NCI-H2029 treated with DMSO at 0.1 percent for 48 hours (cell line): ENCODE data around the gene SLC22A1.

Source experiments
- DNase-seq: peaks from one replicate; lab custom pipeline; 2025; lab: John Stamatoyannopoulos, UW

SLC22A1 gene

GRCh38 chr6:160173806-160174527 is 52.4 kb downstream of the SLC22A1 start:
- DNase-seq = no peak

GRCh38 chr6:160174681-160175080 is 53.1 kb downstream of the SLC22A1 start:
- DNase-seq = no peak

GRCh38 chr6:160177220-160177619 is 55.6 kb downstream of the SLC22A1 start:
- DNase-seq = no peak

GRCh38 chr6:160178271-160178670 is 56.7 kb downstream of the SLC22A1 start:
- DNase-seq = no peak

GRCh38 chr6:160180706-160181105 is 59.1 kb downstream of the SLC22A1 start:
- DNase-seq = no peak

- DNase-seq = no peak
These were observed 67.2 kb downstream of the SLC22A1 start for GRCh38 chr6:160188773-160189172.

- no peak for DNase-seq
These were observed 68.5 kb downstream of the SLC22A1 start for GRCh38 chr6:160190081-160190480.

GRCh38 chr6:160190973-160191372 is 69.4 kb downstream of the SLC22A1 start:
- no peak for DNase-seq

- DNase-seq = no peak
These were observed 71.2 kb downstream of the SLC22A1 start for GRCh38 chr6:160192840-160193239.

- no peak for DNase-seq
These were observed 73.2 kb downstream of the SLC22A1 start for GRCh38 chr6:160194808-160195207.

GRCh38 chr6:160197662-160198061 is 76.0 kb downstream of the SLC22A1 start:
- no peak for DNase-seq

- no peak for DNase-seq
These were observed 77.1 kb downstream of the SLC22A1 start for GRCh38 chr6:160198606-160199211.

- no peak for DNase-seq
These were observed 79.4 kb downstream of the SLC22A1 start for GRCh38 chr6:160201061-160201460.

- no peak for DNase-seq
These were observed 80.8 kb downstream of the SLC22A1 start for GRCh38 chr6:160202411-160202810.

GRCh38 chr6:160203076-160203475 is 81.5 kb downstream of the SLC22A1 start:
- no peak for DNase-seq

GRCh38 chr6:160203522-160203921 is 81.9 kb downstream of the SLC22A1 start:
- no peak for DNase-seq

GRCh38 chr6:160203953-160204352 is 82.3 kb downstream of the SLC22A1 start:
- DNase-seq = no peak

- DNase-seq = no peak
These were observed 83.1 kb downstream of the SLC22A1 start for GRCh38 chr6:160204710-160205109.

GRCh38 chr6:160207618-160208017 is 86.0 kb downstream of the SLC22A1 start:
- DNase-seq = no peak
